NCI-H2171 treated with DMSO at 0.1 percent for 48 hours (cell line): ENCODE measurements around the gene PDCD1.
"Not testable (repeated sequence)": the region's sequence is repeated elsewhere in the genome, so short reads cannot be mapped to it uniquely, and the experiment has no call there.

Experiments used
- DNase-seq: peaks from one replicate; lab custom pipeline; 2025; lab: John Stamatoyannopoulos, UW

The PDCD1 gene

DNA sequence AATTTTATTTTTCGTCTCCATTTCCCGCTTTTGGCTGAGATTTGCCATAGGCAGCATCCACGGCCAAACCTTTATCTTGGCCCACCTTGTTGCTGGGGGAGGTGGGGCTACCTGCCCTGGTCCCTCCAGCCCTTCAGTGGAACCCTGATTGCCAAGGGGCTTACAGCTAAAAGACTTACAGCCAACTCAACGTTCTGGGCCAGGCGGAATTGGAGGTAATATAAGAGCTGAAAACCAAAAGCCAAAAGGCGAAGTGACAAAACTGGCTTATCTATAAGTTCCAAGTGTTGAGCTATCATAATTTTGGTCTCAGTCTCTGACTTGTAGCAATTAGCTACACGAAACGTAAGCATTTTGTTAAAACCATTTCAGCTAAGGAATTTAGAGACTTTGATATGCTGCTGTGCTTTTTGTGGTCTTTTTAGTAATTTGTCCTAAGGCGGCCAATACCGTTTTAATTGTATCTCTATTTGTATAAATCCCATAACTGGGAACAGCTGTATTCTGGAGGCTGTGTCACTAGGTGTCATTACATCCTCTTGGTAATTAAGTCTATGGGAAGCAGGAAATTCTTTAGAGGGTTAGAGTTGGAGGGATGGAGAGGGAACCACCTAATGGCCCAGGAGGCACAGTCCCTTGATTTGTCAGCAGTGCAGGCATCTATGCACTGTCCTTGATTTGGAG lies 24.0 kb downstream of the PDCD1 start:
- no peak for DNase-seq

DNA sequence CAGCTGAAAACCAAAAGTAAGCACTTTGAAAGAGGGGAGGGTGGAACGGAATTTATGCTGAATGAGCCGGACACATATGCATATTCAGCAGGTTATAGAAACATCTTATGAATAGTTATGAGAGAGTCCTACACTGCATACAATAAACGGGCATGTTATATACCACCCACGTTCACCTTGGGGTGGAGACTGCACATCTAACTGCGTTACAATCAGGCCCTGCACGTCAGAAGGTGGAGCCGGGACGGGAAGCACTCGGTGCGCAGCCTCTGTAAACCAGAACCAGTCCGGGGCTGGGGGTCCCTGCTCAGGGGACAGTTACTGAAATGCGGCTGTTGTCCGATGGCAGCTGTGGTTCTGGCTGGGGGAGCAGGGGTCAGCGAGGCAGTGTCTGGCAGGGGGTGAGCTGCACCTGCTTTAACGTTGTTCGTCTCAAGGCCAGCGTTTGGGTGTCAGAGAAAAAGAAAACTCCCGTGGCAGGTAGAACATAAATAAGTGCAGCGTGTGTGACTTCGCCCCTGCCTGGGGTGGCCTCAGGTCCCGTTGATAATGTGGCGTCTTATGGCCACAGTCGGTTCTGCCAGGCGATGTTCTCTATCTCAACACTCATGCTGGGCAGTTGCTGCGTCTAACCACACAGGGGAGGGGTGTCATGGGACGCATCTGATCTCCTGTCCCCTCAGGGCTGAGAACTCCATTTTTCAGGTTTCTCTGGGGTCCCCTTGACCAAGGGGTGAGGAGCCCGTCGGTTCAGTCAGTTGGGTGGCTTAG lies 24.8 kb downstream of the PDCD1 start:
- DNase-seq: not testable (repeated sequence)

DNA sequence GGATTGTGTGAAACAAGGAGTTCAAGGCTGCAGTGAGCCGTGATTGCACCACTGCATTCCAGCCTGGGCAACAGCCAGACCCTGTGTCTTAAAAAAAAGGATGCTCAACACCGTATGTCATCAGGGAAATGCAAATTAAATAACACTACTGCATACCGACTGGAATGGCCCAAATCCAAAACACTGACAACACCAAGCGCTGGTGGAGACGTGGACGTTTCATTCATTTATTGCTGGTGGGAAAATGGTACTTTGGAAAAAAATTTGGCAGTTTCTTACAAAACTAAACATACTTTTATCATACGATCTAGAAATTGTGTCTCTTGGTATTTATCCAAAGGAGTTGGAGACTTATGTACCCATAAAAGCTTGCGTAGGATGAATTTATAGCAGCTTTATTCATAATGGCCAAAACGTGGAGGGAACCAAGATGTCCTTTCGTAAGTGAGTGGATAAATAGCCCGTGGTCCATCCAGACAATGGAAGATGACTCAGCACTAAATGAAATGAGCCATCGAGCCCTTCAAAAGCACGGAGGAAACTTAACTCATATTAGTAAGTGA lies 25.5 kb downstream of the PDCD1 start:
- no peak for DNase-seq

DNA sequence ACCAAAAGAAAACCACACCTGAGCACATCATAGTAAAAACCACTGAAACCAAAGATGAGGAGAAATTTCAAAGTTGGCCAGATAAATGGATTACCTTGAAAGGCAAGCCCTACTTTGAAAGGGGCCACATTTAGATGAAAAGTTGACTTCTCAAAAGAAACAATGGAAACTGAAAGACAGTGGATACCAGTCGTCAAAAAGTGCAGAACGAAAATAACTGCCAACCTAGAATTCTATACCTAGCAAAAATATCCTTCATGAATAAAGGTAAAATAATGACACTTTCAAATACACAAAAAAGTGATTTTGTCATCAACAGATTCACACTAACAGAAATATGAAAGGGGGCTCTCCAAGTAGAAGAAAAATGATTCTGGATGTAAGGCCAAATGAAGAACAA lies 31.3 kb downstream of the PDCD1 start:
- no peak for DNase-seq

DNA sequence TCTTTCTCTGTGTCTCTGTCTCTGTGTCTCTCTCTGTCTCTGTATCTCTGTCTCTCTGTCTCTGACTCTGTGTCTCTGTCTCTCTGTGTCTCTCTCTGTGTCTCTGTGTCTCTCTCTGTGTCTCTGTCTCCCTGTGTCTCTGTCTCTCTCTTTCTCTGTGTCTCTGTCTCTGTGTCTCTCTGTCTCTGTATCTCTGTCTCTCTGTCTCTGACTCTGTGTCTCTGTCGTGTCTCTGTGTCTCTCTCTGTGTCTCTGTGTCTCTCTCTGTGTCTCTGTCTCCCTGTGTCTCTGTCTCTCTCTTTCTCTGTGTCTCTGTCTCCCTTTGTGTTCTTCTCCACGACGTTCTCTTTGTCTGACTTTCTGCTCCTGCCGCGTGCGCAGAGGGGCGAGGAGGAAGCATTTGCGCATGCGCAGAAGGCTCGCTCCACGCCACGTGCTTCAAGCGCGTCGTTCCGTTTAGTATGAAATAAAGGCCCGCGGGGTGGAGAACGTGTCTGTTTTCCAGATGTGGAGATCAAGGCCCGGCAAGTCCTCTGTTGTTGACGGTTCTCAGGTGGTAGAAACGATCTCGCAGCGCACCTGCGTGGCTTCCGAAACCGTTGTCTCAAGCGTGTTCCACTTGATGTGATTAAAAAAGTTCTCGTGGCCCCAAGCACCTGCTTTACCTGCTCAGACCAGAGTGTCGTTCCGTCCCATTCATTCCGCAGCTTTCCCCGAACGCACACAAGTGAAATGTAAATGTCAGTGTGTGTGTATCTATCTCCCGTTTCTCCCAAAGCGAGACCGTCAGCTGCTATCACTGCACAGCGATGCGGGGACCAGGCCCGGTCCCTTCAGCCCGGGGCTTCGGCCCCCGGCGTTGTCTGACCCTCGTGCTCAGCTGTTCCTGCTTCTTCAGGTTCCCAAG lies 34.9 kb downstream of the PDCD1 start:
- not testable (repeated sequence) for DNase-seq

DNA sequence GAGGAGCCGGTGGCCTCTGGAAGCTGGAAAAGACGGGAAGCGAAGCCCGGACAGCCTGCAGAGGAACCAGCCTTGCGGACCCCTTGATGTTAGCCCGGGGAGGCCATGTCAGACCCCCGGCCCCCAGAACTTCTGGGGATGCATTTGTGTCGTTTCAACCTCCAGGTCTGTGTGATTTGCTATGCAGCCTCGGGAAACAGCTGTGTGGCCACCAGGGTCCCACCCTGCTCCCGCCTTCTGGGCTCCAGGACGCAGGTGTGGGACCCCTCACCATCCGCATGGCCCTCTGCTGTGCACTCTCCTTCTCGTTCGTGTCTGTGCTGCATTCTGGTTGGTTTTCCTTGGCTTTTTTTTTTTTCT lies 36.5 kb downstream of the PDCD1 start:
- no peak for DNase-seq

DNA sequence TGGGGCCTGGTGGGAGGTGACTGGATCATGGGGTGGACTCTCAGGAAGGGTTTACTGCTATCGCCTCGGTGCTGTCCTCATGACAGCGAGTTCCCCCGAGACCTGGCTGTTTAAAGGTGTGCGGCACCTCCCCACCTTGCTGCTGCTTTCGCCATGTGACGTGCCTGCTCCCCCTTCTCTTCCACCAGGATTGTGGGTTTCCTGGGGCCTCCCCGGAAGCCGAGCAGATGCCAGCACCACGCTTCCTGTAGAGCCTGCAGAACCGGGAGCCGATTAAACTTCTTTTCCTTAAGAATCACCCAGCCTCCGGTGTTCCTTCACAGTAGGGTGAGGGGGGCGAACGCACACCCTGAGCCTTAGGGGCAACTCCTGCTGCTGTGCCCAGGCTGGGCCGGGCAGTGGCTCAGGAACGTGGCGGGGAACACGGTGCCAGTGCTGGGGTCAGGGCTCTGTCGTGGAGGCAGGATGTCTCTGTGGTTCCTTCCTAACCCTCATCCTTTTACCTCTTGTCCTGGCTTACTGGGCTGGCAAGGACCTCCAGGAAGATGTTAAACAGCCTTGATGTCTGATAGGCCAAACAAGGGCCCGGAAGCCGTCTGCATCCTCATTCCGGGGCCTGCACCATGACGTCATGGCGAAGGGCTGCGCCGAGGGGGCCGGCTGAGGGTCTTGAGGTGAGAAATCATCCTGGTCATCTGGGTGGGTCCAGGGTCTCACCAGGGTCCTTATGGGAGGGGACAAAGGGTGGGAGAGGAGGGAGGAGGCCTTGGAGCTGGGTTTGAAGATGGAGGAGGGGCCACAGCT lies 37.0 kb downstream of the PDCD1 start:
- no peak for DNase-seq

DNA sequence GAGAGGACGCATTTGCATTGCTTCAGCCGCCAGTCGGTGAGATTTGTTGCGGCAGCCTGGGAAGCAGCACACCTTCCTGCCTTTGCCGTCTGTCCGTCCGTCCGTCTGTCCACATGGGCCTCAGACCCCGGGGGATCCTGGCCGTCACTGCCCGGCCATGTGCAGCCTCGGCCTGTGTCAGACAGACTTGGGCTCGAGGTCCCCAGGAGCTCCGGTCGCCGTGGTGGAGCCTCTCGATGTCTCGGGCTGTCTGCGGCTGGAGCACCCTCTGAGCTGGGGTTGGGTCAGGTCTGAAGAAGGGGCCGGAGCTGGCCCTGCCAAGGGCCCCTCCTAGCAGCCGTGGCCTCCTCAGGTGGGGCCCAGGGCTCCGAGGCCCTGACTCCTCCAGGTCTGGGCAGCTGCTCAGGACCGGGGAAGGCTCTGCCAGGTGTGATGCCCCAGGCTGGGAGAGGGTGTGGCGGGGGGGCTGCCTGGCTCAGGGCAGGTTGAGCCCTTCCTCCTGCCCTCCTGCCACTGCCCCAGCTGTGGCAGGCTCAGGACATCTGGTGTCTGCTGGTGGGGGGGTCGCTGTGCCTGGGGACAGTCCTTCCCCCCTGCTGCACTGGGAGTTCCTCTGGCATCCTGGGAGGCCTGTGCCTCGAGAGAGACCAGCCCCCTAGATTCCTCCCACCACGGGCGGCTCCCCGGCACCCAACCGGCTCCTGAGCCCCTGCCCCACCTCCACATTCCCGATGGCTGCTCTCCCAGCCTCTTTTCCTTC lies 37.9 kb downstream of the PDCD1 start:
- DNase-seq: no peak

DNA sequence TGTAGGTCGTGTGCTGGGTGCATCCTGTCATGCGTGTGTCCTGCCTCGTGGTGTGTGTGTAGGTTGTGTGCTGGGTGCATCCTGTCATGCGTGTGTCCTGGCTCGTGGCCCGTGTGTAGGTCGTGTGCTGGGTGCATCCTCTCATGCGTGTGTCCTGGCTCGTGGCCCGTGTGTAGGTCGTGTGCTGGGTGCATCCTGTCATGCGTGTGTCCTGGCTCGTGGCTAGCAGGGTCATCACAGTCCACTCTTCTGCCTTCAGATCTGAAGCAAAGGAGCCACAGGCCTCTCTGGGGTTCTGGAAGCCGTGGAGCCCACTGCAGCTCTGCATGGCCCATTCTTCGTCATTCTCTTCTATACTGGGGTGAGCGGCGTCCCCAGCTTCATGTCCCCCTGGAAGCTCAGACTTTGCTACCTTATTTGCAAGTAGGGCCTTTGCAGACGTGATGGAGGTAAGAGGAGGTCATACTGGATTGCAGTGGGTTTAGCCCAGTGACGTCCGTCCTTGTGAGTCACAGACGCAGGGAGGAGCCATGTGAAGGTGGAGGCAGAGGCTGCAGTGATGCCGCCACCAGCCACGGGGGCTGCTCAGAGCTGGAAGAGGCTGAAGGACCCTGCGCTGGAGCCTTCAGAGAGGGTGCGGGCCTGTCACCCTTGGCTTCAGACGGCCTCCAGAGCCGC lies 38.6 kb downstream of the PDCD1 start:
- DNase-seq: not testable (repeated sequence)

DNA sequence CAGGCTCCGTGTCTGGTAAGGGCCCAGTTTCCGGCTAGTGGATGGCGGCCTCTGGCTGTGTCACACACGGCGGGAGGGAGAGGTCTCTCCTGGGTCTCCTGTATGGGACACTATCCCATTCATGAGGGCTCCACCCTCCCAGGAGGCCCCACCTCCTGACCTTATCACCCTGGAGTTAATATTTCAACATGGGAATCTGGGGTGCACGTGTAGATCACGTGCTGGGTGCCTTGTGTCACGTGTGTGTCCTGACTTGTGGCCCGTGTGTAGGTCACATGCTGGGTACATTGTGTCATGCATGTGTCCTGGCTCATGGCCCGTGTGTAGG lies 39.8 kb downstream of the PDCD1 start:
- DNase-seq: no peak

DNA sequence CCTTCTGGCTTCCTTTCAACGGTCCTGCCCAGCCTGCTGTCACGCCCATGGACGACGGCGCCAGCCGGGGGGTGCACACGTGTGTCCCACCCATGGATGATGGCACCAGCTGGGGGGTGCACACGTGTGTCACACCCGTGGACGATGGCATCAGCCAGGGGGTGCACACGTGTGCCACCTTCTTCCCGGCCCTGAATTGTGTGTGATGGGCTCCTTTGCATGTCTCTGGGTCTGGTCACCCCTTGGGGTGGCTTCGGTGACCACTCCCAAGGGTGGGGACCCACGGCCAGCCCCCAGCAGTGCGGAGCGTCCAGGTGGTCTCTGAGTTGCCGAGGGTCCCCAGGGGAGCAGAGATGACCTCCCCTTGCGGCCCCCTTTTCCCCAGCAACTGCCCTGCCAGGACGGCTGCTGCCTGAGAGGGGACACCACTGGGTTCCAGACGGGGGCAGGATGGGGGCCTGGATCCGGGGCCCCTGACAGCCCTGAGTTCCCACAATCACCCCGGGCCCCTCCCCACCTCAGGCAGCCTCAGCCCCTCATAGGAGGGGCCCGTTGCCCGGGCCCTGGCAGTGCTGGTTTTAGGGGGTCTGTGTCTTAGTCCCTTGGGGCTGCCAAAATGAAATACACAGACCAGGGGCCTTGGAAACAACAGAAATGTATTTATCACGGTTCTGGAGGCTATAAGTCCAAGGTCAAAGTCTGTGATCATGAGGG lies 40.3 kb downstream of the PDCD1 start:
- no peak for DNase-seq

DNA sequence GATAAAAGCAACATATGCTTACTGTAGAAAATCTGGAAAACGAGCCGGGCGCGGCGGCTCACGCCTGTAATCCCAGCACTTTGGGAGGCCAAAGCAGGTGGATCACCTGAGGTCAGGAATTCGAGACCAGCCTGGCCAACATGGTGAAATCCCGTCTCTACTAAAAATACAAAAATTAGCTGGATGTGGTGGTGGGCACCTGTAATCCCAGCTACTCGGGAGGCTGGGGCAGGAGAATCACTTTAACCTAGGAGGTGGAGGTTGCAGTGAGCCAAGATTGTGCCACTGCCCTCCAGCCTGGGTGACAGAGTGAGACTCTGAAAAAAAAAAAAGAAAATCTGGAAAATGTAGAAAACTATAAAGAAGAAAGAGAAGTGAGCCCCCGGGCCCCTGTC lies 40.9 kb downstream of the PDCD1 start:
- not testable (repeated sequence) for DNase-seq

DNA sequence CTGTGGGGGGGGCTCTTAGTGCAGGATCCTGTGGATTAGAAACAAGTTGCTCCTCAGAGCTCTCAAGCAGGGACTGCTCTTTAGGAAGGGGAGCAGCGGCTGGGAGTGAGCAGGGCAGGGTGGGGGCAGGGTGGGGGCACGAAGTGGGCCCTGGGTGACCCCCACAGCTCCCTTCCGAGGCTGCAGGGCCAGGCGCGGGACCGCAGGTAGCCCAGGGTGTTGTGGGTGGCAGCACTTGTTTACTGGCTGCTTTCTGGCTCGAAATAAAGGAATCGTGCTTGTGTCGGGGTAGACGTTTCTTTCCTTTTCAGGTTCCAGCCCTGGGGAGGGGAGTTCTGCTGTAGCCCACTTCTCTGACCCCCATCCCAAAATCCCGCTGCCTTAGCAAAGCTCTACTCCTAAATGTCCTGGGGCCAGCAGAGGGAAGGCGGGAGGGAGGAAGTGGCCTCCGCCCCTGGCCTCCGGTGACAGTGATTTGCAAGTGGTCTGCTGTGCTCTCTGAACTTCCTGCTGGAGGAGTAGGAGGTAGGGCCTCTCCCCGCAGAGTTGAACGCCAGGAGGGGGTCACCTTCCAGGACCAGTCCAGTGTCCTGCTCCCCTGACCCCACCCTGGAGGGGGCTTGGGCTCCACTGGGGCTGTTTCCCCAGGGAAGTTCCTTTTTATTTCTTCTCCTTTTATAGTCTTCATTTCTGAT lies 41.4 kb downstream of the PDCD1 start:
- DNase-seq: no peak

DNA sequence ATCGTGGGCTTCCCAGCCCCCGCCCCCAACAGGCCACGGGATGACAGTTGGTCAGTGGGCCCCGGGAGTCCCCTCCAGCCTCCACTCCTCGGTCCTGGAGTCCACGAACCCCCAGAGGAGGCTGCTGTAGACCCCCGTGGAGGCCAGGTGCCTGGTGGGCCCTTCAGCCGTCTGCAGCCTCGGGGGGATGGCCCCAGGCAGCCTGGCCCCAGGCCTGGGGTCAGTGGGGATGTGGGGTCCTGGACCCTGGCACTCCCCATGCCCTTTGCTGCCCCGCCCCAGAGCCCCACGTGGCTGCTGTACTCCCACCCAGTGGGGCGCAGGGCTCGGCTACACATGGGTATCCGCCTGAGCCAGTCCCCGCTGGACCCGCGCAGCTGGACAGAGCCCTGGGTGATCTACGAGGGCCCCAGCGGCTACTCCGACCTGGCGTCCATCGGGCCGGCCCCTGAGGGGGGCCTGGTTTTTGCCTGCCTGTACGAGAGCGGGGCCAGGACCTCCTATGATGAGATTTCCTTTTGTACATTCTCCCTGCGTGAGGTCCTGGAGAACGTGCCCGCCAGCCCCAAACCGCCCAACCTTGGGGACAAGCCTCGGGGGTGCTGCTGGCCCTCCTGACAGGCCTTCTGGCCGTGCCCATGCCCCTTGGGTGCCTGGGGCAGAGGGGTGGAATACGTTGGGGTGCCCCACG lies 42.1 kb downstream of the PDCD1 start:
- DNase-seq: no peak

DNA sequence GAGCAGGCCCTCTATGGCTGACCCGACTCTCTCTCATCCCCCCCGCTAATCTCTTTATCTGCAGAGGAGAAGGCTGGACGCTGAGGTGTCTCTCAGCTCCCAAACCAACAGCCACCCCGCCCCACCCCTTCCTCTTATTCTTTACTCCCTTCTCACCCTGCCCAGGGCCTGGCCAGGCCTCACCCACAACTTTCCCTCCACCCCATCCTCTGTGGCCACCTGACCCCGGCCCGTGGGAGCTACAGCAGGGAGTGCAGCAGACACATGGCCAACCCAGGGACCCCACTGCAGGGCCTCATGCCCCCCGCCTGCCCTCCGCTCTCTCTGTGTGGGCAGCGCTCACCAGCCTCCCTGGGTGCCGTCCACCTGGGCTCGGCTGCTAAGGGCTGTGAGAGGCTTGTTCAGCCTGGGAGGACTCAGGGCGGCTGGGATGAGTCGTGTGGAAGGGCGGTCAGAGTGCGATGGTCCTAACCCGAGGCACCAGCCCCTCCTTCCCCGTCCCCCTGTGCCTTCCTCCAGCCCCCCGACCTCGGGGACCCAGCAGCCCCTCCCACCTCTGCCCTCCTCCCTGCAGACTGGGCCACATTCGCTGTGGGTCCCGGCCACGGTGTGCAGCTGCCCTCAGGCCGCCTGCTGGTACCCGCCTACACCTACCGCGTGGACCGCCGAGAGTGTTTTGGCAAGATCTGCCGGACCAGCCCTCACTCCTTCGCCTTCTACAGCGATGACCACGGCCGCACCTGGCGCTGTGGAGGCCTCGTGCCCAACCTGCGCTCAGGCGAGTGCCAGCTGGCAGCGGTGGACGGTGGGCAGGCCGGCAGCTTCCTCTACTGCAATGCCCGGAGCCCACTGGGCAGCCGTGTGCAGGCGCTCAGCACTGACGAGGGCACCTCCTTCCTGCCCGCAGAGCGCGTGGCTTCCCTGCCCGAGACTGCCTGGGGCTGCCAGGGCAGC lies 42.9 kb downstream of the PDCD1 start:
- no peak for DNase-seq

DNA sequence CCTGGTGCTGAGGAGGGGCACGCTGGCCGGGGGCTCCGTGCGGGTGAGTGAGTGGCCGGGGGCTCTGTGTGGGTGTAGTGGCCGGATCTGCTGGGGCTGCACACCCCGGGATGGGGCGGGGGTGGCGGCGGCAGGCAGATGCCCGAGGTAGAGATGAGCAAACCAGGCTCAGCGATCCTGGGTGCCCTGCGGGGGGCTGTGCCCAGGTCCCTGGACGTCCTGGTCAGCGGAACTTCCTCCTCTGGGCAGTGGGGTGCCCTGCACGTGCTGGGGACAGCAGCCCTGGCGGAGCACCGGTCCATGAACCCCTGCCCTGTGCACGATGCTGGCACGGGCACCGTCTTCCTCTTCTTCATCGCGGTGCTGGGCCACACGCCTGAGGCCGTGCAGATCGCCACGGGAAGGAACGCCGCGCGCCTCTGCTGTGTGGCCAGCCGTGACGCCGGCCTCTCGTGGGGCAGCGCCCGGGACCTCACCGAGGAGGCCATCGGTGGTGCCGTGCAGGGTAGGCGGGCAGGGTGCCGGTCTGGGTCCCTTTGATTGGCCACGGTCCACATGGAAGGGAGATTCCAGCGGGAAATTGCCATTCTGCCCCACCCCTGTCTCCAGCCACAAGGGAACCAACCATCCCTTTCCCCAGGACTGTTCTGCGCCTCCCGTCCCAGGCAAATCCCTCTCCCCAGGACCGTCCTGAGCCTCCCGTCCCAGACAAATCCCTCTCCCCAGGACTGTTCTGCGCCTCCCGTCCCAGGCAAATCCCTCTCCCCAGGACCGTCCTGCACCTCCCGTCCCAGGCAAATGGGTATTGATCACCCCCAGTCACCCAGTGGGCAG lies 43.8 kb downstream of the PDCD1 start:
- DNase-seq: no peak

DNA sequence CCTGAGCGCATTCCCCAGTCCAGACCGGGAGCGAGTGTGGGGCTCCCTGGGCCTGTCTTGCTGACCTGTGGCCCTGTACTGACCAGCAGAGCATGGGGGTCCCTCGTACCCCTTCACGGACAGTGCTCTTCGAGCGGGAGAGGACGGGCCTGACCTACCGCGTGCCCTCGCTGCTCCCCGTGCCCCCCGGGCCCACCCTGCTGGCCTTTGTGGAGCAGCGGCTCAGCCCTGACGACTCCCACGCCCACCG lies 44.4 kb downstream of the PDCD1 start:
- no peak for DNase-seq
